ENCODE data around the gene CCDC24. TPM values are rescaled to one million over a fixed set of nuclear protein-coding genes. Genes with fewer than 3 reads are reported as not detected.
A peak's percentile ranks its signal among the peaks of the same experiment; 100 is the strongest.

The CCDC24 gene
- total and polyA plus RNA-seq, 9 of the 15 experiments (the other 6 are each of a cell fraction or from before 2014, with no cell fraction given), result 0.31 to 4.5 (median 1.5) TPM

GRCh38 chr1:43969746-43970466 is 21.5 kb upstream of the CCDC24 start, which contains the start of gene DPH2 (continued):
- TF ChIP-seq AFF1 (IDR thresholded peaks at IDR 0.05; ENCODE audit: low read depth in 1 of 2, partially characterized antibody in 2 of 2) (peak; percentile 17 to 87), KDM5B (IDR thresholded peaks at IDR 0.05; ENCODE audit: insufficient replicate concordance, low read depth, low read length) (no peak), CREB1 (IDR thresholded peaks at IDR 0.05) (peak; percentile 71), CREB1 (CRISPR knock-in tag; IDR thresholded peaks at IDR 0.05) (peak; percentile 25; the same call in 1 of the 2 replicates), NR2F6 (CRISPR knock-in tag; IDR thresholded peaks at IDR 0.05) (no peak), POU5F1 (IDR thresholded peaks at IDR 0.05; ENCODE audit: borderline replicate concordance, low read depth, low read length, partially characterized antibody) (peak; percentile 57), MCM3 (IDR thresholded peaks at IDR 0.05) (no peak), CBFA2T3 (IDR thresholded peaks at IDR 0.05) (no peak), SNRNP70 (optimal IDR thresholded peaks at IDR 0.05; ENCODE audit: low read depth, low read length) (no peak), POLR2AphosphoS5 (IDR thresholded peaks at IDR 0.05; ENCODE audit: control insufficient read depth, insufficient read depth, low read depth, low read length) (peak; percentile 51; the same call in 1 of the 2 replicates), NFIX (CRISPR knock-in tag; IDR thresholded peaks at IDR 0.05; ENCODE audit: low read depth) (no peak), RBM34 (IDR thresholded peaks at IDR 0.05; ENCODE audit: borderline replicate concordance, insufficient read depth, low read length) (no peak), POLR2B (IDR thresholded peaks at IDR 0.05; ENCODE audit: low read depth, partially characterized antibody) (peak; percentile 44), SP1 (CRISPR knock-in tag; IDR thresholded peaks at IDR 0.05) (no peak; the same call in 1 of the 2 replicates), FOXA3 (CRISPR knock-in tag; conservative IDR thresholded peaks at IDR 0.05 in 1 of 2, IDR thresholded peaks at IDR 0.05 in 1 of 2) (peak in 1 of 2 experiments; percentile 77; a peak in 1 of 4 replicates), ZNF324 (CRISPR knock-in tag; IDR thresholded peaks at IDR 0.05) (no peak), SMAD2 (IDR thresholded peaks at IDR 0.05; ENCODE audit: low read depth, low read length) (no peak), POLR2AphosphoS2 (IDR thresholded peaks at IDR 0.05; ENCODE audit: low read length) (no peak), EP400 (IDR thresholded peaks at IDR 0.05) (peak; percentile 94)
